ENCODE measurements around the gene FERMT3.
"Not testable (repeated sequence)": the region's sequence is repeated elsewhere in the genome, so short reads cannot be mapped to it uniquely, and the experiment has no call there.

Gene FERMT3

DNA sequence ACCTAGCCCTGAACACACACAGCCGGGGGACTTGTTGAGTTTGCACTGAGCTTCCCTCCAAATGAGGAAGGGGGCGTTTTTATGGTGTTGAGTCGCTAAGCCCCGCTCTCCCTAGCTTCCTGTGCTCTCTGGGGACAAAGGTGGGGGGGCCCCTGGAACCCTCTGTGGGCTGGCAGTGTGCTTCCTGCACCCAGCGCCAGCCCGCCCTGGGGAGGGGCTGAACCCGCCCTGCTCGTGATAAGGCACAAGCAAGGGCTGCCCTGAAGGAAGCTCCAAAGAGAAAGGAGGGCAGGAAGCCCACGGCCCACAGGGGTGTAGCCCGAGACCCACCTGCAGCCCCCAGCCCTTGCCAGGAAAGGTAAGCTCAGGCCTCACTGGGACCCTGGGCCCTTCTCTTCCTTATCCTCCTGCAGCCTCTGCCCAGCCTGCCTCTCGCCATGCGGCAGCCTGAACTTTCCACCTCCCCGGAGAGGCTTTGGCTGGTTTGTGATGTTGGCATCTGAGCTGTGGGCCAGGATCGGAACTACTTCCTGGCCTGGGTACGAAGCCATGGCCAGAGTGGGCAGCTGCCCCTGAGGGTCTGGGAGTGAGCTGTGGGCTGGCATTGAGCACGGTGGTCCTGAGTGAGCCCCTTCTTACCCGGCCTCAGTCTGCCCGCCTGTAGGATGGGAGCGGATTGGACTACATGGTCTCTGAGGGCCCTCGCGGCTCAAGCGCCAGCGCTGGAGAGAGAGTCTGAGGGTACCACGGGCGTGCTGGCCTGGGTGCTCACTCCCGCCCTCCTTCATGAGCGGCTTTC is at the start of gene FERMT3:
FERMT3 (plus strand) TSS at position 265 of the 799 bp plus-strand sequence. CDS start 644 bp downstream, outside the sequence.
- DNase-seq (ENCODE audit: extremely low read depth in 1 of 2, low read depth in 1 of 2): peak; percentile 69 to 78

- DNase-seq (ENCODE audit: extremely low read depth in 1 of 2, low read depth in 1 of 2): no peak
Measured at GRCh38 chr11:64157631-64158394, 48.7 kb upstream of the FERMT3 start.

DNA sequence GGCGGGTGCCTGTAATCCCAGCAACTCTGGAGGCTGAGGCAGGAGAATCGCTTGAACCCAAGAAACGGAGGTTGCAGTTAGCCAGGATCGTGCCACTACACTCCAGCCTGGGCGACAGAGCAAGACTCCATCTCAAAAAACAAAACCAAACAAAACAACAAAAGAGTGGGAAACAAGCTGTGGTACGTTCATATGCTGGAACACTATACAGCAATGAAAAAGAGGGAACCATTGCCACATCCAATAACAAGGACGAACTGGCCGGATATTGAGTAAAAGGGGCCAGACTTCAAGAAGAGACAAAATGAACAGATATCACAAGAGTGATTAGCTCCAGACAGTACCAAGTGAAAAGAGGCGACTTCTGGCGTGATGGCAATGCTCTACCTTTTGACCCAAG is 45.5 kb upstream of the FERMT3 start:
- no peak for DNase-seq (ENCODE audit: extremely low read depth in 1 of 2, low read depth in 1 of 2)

DNA sequence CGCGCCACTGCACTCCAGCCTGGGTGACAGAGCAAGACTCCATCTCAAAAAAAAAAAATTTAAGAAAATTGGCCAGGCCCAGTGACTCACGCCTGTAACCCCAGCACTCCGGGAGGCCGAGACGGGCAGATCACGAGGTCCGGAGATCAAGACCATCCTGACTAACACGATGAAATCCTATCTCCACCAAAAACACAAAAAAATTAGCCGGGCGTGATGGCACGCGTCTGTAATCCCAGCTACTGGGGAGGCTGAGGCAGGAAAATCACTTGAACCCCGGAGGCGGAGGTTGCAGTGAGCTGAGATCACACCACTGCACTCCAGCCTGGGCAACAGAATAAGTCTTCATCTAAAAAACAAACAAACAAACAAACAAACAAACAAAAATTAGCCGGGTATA is 43.8 kb upstream of the FERMT3 start:
- not testable (repeated sequence) for DNase-seq (ENCODE audit: extremely low read depth in 1 of 2, low read depth in 1 of 2)

DNA sequence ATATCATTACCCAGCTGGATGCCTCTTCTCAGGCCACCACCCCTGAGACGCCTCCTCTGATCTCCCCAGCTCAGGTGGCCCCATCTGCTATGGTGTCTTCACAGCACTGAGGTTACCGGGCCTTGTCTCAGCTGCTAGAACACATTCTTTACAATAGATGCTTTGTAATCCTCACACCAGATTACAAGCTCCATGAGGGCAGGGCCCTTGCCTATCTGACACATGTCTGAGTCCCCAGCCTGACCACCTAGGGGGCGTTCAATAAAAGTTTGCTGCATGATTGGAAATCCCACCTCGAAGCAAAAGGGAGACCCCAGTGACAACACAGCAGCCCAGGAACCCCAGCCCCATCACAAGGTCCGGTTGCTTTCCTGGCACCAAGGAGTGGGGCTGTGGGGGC is 42.6 kb upstream of the FERMT3 start:
- DNase-seq (ENCODE audit: extremely low read depth in 1 of 2, low read depth in 1 of 2): no peak

- DNase-seq (ENCODE audit: extremely low read depth in 1 of 2, low read depth in 1 of 2): no peak
Measured at GRCh38 chr11:64164392-64165312, 41.9 kb upstream of the FERMT3 start.

- no peak for DNase-seq (ENCODE audit: extremely low read depth in 1 of 2, low read depth in 1 of 2)
Measured at GRCh38 chr11:64165481-64165841, 41.1 kb upstream of the FERMT3 start.

DNA sequence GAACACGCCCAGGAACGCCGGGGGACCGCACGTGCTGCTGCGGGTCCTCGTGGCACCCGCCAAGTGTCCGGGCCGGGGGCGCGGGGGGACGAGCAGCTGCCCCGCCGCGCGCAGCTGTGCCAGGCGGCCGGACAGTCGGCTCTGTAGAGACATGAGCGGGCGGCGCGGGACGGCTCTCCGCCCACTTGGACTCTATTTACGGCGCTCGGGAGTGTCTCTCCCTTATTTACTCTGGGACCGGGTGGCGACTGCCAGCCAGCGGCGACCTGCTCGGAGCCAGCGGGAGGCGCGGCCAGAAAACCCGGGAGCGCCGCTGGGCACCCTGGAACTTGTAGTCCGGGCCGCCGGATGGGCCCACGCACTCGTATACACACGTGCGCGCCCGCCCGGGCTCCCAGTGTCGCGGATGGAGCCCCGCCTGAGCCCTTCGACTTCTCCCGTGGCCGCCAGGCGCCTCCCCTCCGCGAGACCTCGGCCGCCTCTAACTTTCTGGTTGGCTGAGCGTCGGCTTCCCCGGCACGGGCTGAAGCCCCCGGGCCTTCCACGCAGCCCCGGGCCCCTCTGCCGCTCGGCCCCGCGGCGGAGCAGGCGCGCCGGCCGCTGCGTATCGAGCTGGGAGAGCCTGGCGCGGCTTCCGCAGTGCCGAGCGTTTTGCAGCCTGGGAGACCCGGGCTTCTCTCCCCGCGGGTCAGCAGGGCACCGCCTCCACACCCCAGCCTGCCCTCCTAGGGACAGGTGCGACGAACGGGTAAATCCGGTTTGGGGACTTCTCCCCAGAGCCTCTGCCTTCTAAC is 40.5 kb upstream of the FERMT3 start, which contains the start of gene MACROD1:
MACROD1 (minus strand) TSS at position 272 of the 794 bp plus-strand sequence; CDS start at position 153, 119 bp downstream.
- peak; percentile 76 to 77 for DNase-seq (ENCODE audit: extremely low read depth in 1 of 2, low read depth in 1 of 2)

- no peak for DNase-seq (ENCODE audit: extremely low read depth in 1 of 2, low read depth in 1 of 2)
Measured at GRCh38 chr11:64170419-64170818, 36.1 kb upstream of the FERMT3 start.

DNA sequence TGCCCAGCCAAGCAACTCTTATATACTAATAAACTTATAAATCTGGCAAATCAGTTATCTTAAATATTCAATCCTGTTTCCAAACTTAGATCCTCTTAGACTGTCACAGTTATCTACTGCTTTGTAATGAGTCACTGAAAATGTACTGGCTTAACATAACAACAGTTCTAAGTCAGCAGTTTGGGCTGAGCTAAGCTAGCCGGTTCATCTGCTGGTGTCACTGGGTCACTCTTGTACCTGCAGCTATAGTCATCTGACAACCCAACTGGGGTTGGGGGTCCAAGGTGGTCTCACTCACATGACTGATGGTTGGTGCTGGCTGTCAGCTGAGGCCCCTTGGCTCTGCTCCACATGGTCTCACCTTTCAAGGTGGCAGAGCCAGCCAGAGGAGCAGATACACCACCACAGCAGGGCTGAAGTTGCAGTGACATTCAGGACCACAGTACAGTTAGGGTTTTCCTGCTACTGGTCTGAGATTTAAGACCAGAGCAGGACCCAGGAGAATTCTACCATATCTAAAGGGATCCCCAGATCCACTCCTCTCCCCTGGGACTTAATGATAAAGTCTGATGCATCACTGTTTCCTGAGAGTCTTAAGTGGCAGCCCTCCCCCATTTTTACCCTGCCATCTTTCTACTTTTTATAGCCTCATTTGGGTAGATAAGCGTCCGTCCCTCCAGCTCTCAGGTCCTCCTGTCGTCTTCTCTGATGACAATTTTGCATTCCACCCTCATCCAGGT is 32.7 kb upstream of the FERMT3 start:
- DNase-seq (ENCODE audit: extremely low read depth in 1 of 2, low read depth in 1 of 2): no peak

GRCh38 chr11:64176751-64177150 is 29.8 kb upstream of the FERMT3 start:
- DNase-seq (ENCODE audit: extremely low read depth in 1 of 2, low read depth in 1 of 2): no peak

GRCh38 chr11:64178203-64178602 is 28.3 kb upstream of the FERMT3 start:
- no peak for DNase-seq (ENCODE audit: extremely low read depth in 1 of 2, low read depth in 1 of 2)

GRCh38 chr11:64178951-64179639 is 27.4 kb upstream of the FERMT3 start:
- no peak for DNase-seq (ENCODE audit: extremely low read depth in 1 of 2, low read depth in 1 of 2)

DNA sequence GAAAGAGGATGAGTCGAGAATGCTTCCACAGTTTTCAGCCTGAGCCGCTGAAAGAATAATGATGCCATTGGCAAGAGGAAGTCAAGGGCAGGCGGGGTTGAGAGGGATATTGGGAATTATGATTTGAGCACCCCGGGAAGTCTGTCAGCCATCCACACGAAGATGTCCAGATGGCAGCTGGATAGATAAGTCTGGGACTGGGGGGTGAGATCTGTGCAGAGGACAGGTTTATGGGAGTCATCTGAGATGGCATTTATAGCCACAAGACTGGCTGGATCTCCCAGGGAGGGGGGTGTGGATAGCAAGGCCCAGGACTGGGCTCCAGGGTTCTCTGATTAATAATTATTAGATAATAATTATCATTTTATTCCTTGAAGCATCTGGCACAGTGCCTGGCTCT is 25.6 kb upstream of the FERMT3 start:
- DNase-seq (ENCODE audit: extremely low read depth in 1 of 2, low read depth in 1 of 2): no peak

GRCh38 chr11:64181506-64182411 is 24.8 kb upstream of the FERMT3 start:
- peak in 1 of 2 donors; percentile 25 for DNase-seq (ENCODE audit: extremely low read depth in 1 of 2, low read depth in 1 of 2)

DNA sequence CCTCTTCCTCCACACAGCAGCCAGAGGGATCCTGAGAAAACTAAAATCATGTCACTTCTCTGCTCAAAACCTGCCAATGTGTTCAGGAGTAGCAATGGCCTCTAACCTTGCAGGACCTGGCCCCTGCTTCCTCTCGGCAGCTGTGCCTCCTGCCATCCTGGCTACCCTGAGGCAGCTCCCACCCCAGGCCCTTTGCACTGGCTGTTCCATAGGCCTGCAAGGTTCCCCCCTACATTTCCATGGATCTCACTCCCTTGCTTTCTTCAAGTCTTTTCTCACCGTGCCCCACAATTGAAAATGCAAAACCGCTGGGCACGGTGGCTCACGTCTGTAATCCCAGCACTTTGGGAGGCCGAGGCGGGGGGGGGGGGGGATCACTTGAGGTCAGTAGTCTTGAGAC is 22.6 kb upstream of the FERMT3 start:
- DNase-seq (ENCODE audit: extremely low read depth in 1 of 2, low read depth in 1 of 2): no peak

DNA sequence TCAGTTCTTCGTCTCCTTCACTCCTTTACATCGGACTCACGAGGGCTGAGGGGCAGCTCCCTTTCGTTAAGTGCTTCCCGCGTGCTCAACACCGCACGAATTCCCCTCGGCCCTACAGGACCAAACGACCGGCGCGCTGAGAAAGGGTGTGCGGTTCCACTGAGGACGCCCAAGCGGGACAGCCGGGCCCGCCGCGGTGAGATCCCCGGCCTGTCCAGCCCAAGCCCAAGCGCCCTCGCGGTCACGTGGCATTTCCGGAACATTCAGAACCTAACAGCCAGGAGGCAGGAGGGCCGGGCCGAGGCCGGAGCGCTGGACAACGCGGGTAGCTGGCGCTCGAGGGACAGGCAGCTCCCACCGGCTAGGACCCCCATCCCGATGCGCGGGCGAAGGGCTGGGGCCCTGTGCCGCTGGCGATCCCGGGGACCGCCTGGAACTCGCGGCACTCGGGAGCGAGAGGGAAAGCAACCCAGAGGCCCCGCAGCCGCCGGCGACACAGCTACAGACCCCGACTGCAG is 21.3 kb upstream of the FERMT3 start:
- DNase-seq (ENCODE audit: extremely low read depth in 1 of 2, low read depth in 1 of 2): no peak
